HFFc6 (cell line): ENCODE data around the gene FGF4. TPM values are rescaled to one million over a fixed set of nuclear protein-coding genes. Genes with fewer than 3 reads are reported as not detected.

Experiments used
- DNase-seq: peaks from one replicate; pipeline ENCODE4 v3.0.0-alpha.2; 2018
- H3K27ac Mint-ChIP-seq: 2 replicates; pipeline ENCODE4 v1.8.0; 2020; ENCODE audit warnings: mild to moderate bottlenecking, mixed read lengths
- H3K27me3 Mint-ChIP-seq: 2 replicates; pipeline ENCODE4 v1.8.0; 2021; ENCODE audit warnings: mild to moderate bottlenecking, moderate library complexity, mixed read lengths; ENCODE audit not compliant: insufficient read depth
- H3K36me3 Mint-ChIP-seq: 2 replicates; pipeline ENCODE4 v1.8.0; 2021; ENCODE audit warnings: low read depth, mixed read lengths
- H3K4me1 Mint-ChIP-seq: 2 replicates; pipeline ENCODE4 v1.8.0; 2020; ENCODE audit warnings: low read depth, mixed read lengths
- H3K4me3 Mint-ChIP-seq: 2 replicates; pipeline ENCODE4 v1.8.0; 2020; ENCODE audit warnings: mild to moderate bottlenecking, moderate library complexity, mixed read lengths
- H3K9me3 Mint-ChIP-seq: 2 replicates; pipeline ENCODE4 v1.8.0; 2020; ENCODE audit warnings: mild to moderate bottlenecking, mixed read lengths
- CTCF ChIP-seq: fragments of 200-600 bp; sonication (generic); IDR thresholded peaks from 2 replicates; pipeline ENCODE4 v1.5.0; 2021; ENCODE audit warnings: antibody characterized with exemption, mild to moderate bottlenecking
- total RNA-seq, 6 experiments: library from RNA; stranded (reverse); fragmentation: NEBNext Ultra II Directional; extraction: Animal tissue kit (Norgen Biotek cat#: 25700); gene quantifications; 2 replicates in 1 of 6; 3 replicates in 5 of 6; pipeline ENCODE4 v1.2.3, GENCODE V29; 2021

Gene FGF4
- total RNA-seq, 6 experiments from 2014 or later = not detected

GRCh38 chr11:69815973-69816372 lies 40.8 kb upstream of the FGF4 start:
- DNase-seq = no peak
- Mint-ChIP-seq H3K27me3 (peaks cover 30% of the 10 kb centered on the region), H3K4me1 (no peaks in the 10 kb centered on the region), H3K4me3 (no peak overlapping the region), H3K36me3 (no peaks in the 10 kb centered on the region), H3K9me3 (no peaks in the 10 kb centered on the region), H3K27ac (no peak overlapping the region)
- TF ChIP-seq CTCF = no peak

- H3K27ac Mint-ChIP-seq = no peak overlapping the region
- H3K9me3 Mint-ChIP-seq = no peaks in the 10 kb centered on the region
- DNase-seq = no peak
- H3K4me1 Mint-ChIP-seq = no peaks in the 10 kb centered on the region
- H3K27me3 Mint-ChIP-seq = peaks cover 23% of the 10 kb centered on the region
- no peak for TF ChIP-seq CTCF
- H3K36me3 Mint-ChIP-seq = no peaks in the 10 kb centered on the region
- no peak overlapping the region for H3K4me3 Mint-ChIP-seq
These were observed 39.8 kb upstream of the FGF4 start for GRCh38 chr11:69814902-69815301.

- peaks cover 25% of the 10 kb centered on the region for H3K27me3 Mint-ChIP-seq
- no peak for DNase-seq
- H3K27ac Mint-ChIP-seq = no peak overlapping the region
- TF ChIP-seq CTCF = no peak
- no peaks in the 10 kb centered on the region for H3K36me3 Mint-ChIP-seq
- no peak overlapping the region for H3K4me3 Mint-ChIP-seq
- no peaks in the 10 kb centered on the region for H3K9me3 Mint-ChIP-seq
- no peaks in the 10 kb centered on the region for H3K4me1 Mint-ChIP-seq
These were observed 39.3 kb upstream of the FGF4 start for GRCh38 chr11:69814411-69814810.

- H3K36me3 Mint-ChIP-seq = no peaks in the 10 kb centered on the region
- peaks cover 24% of the 10 kb centered on the region for H3K27me3 Mint-ChIP-seq
- no peaks in the 10 kb centered on the region for H3K9me3 Mint-ChIP-seq
- no peaks in the 10 kb centered on the region for H3K4me1 Mint-ChIP-seq
- no peak for DNase-seq
- H3K27ac Mint-ChIP-seq = no peak overlapping the region
- no peak for TF ChIP-seq CTCF
- H3K4me3 Mint-ChIP-seq = no peak overlapping the region
These were observed 38.7 kb upstream of the FGF4 start for GRCh38 chr11:69813839-69814238.

- H3K27me3 Mint-ChIP-seq = peaks cover 28% of the 10 kb centered on the region
- H3K4me1 Mint-ChIP-seq = no peaks in the 10 kb centered on the region
- no peak for DNase-seq
- TF ChIP-seq CTCF = no peak
- no peak overlapping the region for H3K4me3 Mint-ChIP-seq
- no peak overlapping the region for H3K27ac Mint-ChIP-seq
- no peaks in the 10 kb centered on the region for H3K9me3 Mint-ChIP-seq
- H3K36me3 Mint-ChIP-seq = no peaks in the 10 kb centered on the region
These were observed 37.8 kb upstream of the FGF4 start for GRCh38 chr11:69812946-69813345.

- no peaks in the 10 kb centered on the region for H3K36me3 Mint-ChIP-seq
- DNase-seq = no peak
- no peak for TF ChIP-seq CTCF
- H3K4me1 Mint-ChIP-seq = no peaks in the 10 kb centered on the region
- H3K9me3 Mint-ChIP-seq = no peaks in the 10 kb centered on the region
- H3K27ac Mint-ChIP-seq = no peak overlapping the region
- H3K4me3 Mint-ChIP-seq = no peak overlapping the region
- peaks cover 28% of the 10 kb centered on the region for H3K27me3 Mint-ChIP-seq
These were observed 37.1 kb upstream of the FGF4 start for GRCh38 chr11:69812256-69812655.
